ENCODE measurements around the gene BRPF3. TPM values are rescaled to one million over a fixed set of nuclear protein-coding genes. Genes with fewer than 3 reads are reported as not detected.

BRPF3 gene
- total and polyA plus RNA-seq, 8 donors: 7.0 to 343 (median 21.1) TPM

- Histone ChIP-seq H3K4me1 (peaks cover 0 to 46% (median 30%) of the 10 kb centered on the region in 4 donors), H3K36me3 (peaks cover 55 to 95% (median 93%) of the 10 kb centered on the region in 4 donors), H3K9me3 (no peaks in the 10 kb centered on the region), H3K27me3 (no peaks in the 10 kb centered on the region), H3K4me3 (no peak overlapping the region), H3K27ac (no peak overlapping the region)
- peak in 1 of 2 donors; percentile 47 for DNase-seq
- TF ChIP-seq POLR2AphosphoS5 (IDR thresholded peaks at IDR 0.05): no peak
- no peak for TF ChIP-seq EP300 (IDR thresholded peaks at IDR 0.05)
- TF ChIP-seq POLR2A (IDR thresholded peaks at IDR 0.05): no peak
- TF ChIP-seq CTCF (IDR thresholded peaks at IDR 0.05): no peak
- intact Hi-C loops (cut with DNase I; ENCODE audit: low total_unique reads): no loop called here
- WGBS, 5 donors: 80 to 85% (median 83%) methylated on average over 10 of the region's 10 CpGs
Measured at GRCh38 chr6:36204068-36204753, 7.7 kb downstream of the BRPF3 start.

GRCh38 chr6:36207155-36207554 is 10.6 kb downstream of the BRPF3 start:
- DNase-seq: no peak
- no peak for TF ChIP-seq POLR2AphosphoS5 (IDR thresholded peaks at IDR 0.05)
- TF ChIP-seq CTCF (IDR thresholded peaks at IDR 0.05): no peak
- TF ChIP-seq POLR2A (IDR thresholded peaks at IDR 0.05): no peak
- Histone ChIP-seq H3K4me1 (peaks cover 0 to 27% (median 17%) of the 10 kb centered on the region in 4 donors), H3K27me3 (no peaks in the 10 kb centered on the region), H3K36me3 (peaks cover 63 to 100% (median 98%) of the 10 kb centered on the region in 4 donors), H3K27ac (no peak overlapping the region), H3K4me3 (no peak overlapping the region), H3K9me3 (no peaks in the 10 kb centered on the region)
- intact Hi-C loops (cut with DNase I; ENCODE audit: low total_unique reads): no loop called here
- WGBS, 5 donors: 72 to 90% (median 87%) methylated on average over 8 of the region's 8 CpGs

GRCh38 chr6:36209606-36210005 is 13.1 kb downstream of the BRPF3 start:
- Histone ChIP-seq H3K4me3 (no peak overlapping the region), H3K36me3 (peaks cover 70 to 100% (median 100%) of the 10 kb centered on the region in 4 donors), H3K27ac (no peak overlapping the region), H3K4me1 (peaks cover 0 to 4% (median 1%) of the 10 kb centered on the region in 4 donors), H3K27me3 (no peaks in the 10 kb centered on the region), H3K9me3 (no peaks in the 10 kb centered on the region)
- WGBS, 5 donors: 93 to 100% (median 95%) methylated on average over 1 of the region's 1 CpG
- DNase-seq: no peak
- intact Hi-C loops (cut with DNase I; ENCODE audit: low total_unique reads): no loop called here
- TF ChIP-seq EP300 (IDR thresholded peaks at IDR 0.05) (no peak), POLR2A (IDR thresholded peaks at IDR 0.05) (no peak), POLR2AphosphoS5 (IDR thresholded peaks at IDR 0.05) (no peak), CTCF (IDR thresholded peaks at IDR 0.05) (no peak)

- Histone ChIP-seq H3K4me3 (no peak overlapping the region), H3K4me1 (no peaks in the 10 kb centered on the region), H3K9me3 (no peaks in the 10 kb centered on the region), H3K27ac (no peak overlapping the region), H3K27me3 (no peaks in the 10 kb centered on the region), H3K36me3 (peaks cover 64 to 100% (median 100%) of the 10 kb centered on the region in 4 donors)
- DNase-seq: no peak
- 86 to 94% (median 90%) methylated on average over 14 of the region's 14 CpGs for WGBS, 5 donors
- TF ChIP-seq POLR2AphosphoS5 (IDR thresholded peaks at IDR 0.05) (no peak), POLR2A (IDR thresholded peaks at IDR 0.05) (no peak), EP300 (IDR thresholded peaks at IDR 0.05) (no peak), CTCF (IDR thresholded peaks at IDR 0.05) (no peak)
- intact Hi-C loops (cut with DNase I; ENCODE audit: low total_unique reads): no loop called here
Measured at GRCh38 chr6:36210182-36210581, 13.6 kb downstream of the BRPF3 start.
